Measurements from ENCODE around the gene INPP5K.
A peak's percentile ranks its signal among the peaks of the same experiment; 100 is the strongest.

INPP5K gene

DNA sequence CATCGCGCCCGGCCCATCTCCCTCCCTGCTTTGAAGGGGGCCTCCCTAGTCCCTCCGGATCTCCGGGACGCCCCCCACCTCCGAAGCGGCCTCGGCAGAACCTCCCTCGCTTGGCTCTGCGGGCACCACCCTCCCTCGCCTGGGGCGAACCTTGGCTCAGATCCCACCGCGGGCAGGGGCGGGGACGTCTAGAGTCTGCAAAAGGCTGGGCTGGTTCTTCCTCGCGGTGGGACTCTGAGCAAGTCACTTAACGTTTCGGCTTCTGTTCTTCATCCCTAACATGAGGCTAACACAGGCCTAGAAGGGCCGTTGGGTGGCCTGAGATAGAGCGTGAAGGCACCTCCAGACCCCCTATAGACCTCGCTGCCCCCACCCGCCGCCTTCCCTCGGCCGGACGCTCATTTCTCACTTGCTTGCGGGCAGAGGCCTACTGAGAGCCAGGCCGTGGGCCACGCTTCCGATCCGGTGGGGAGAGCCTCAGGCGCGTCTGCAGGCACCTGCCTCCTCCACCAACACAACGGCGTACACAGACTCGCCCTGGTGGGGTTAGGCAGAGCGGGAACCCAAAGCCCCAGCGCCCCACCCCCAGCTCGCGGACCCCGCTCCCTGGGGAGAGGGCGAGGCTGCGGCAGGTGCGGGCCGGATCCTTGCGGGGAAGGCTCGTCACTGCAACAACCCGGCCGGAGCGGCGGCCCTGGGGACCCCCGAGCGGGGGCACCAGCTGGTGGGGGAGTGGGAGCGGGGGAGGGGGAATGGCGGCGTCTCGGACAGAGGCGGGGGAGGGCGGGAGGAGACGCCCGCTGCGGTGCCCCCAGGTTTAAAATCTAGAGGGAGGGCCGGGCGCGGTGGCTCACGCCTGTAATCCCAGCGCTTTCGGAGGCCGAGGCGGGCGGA is 29.4 kb downstream of the INPP5K start:
- peak; percentile 66 for DNase-seq (ENCODE audit: low read depth)
- TF ChIP-seq MYC (IDR thresholded peaks at IDR 0.05; ENCODE audit: low read depth, low read length) (no peak), POLR2A (IDR thresholded peaks at IDR 0.05; ENCODE audit: extremely low read depth, insufficient read length) (no peak), MAX (IDR thresholded peaks at IDR 0.05; ENCODE audit: low read depth, low read length) (no peak), CTCF (IDR thresholded peaks at IDR 0.05; ENCODE audit: low read depth, low read length) (no peak)
- H3K4me3 ChIP-seq (ENCODE audit: low read depth, low read length): no peak overlapping the region

GRCh38 chr17:1485423-1486376 is 30.7 kb downstream of the INPP5K start:
- H3K4me3 ChIP-seq (ENCODE audit: low read depth, low read length): no peak overlapping the region
- no peak for DNase-seq (ENCODE audit: low read depth)
- TF ChIP-seq CTCF (IDR thresholded peaks at IDR 0.05; ENCODE audit: low read depth, low read length) (no peak), POLR2A (IDR thresholded peaks at IDR 0.05; ENCODE audit: extremely low read depth, insufficient read length) (no peak), MYC (IDR thresholded peaks at IDR 0.05; ENCODE audit: low read depth, low read length) (no peak), MAX (IDR thresholded peaks at IDR 0.05; ENCODE audit: low read depth, low read length) (no peak)

DNA sequence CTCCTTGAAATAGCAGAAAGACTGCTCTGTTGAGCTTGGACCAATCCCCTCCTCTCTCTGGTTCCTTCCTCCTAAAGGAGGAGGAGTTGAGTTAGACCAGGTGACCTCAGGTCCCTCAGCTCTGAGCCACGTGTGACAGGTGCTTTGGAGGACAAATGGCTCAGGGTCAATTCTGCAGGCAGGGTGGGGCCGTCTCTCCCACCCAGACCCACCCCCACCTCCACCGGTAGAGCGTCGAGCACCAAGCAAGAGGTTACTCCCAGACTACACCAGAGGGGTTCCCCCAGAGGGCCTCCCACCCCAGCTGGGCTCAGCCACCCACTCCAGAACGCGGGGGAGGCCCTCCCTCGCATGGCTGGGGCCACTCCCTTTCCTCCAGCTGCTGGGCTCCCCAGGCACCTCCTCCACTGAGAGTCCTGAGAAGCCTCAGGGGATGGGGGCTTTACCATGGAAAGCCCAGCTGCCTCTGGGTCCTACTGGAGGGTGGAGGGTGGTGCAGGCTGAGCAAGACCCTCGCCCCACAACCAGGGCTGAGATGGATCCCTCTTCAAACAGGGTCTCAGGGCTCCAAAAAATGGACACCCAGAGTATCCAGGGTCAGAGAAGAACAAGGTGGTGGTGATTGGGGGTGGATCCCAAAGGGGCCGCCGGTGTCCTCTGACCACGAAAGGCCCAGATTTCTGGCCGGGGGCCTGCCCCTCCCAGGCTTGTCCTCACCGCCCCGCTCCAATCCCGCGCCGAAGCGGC is 31.6 kb downstream of the INPP5K start:
- no peak overlapping the region for H3K4me3 ChIP-seq (ENCODE audit: low read depth, low read length)
- DNase-seq (ENCODE audit: low read depth): peak; percentile 65

DNA sequence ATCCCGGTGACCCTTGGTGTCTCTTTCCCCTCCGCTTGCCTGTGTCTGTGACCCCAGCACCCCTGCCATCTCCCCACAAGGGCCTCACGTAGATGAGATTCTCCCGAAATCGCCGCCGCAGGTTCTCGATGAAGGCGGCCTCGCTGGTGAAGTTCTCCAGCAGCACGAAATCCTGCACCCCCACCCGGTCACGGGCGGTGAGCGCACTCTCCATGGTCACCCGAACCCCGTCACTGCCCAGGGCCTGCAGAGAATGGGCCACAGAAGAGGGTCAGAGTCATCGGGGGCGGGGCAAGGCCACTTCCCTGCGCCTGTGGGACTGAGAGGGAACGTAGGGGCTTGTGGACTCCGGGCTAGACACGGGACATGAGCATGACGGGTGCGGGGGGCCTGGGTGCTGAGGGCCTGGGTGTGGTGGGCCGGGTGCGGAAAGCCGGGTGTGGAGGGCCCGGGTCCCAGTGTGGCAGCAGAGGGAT is 32.3 kb downstream of the INPP5K start:
- no peak overlapping the region for H3K4me3 ChIP-seq (ENCODE audit: low read depth, low read length)
- DNase-seq (ENCODE audit: low read depth): no peak
- TF ChIP-seq CTCF (IDR thresholded peaks at IDR 0.05; ENCODE audit: low read depth, low read length): no peak
- TF ChIP-seq POLR2A (IDR thresholded peaks at IDR 0.05; ENCODE audit: extremely low read depth, insufficient read length): no peak
- no peak for TF ChIP-seq MYC (IDR thresholded peaks at IDR 0.05; ENCODE audit: low read depth, low read length)
- TF ChIP-seq MAX (IDR thresholded peaks at IDR 0.05; ENCODE audit: low read depth, low read length): no peak

More for the DNA sequence above, 31.6 kb downstream of the INPP5K start:
- no peak for TF ChIP-seq CTCF (IDR thresholded peaks at IDR 0.05; ENCODE audit: low read depth, low read length)
- no peak for TF ChIP-seq POLR2A (IDR thresholded peaks at IDR 0.05; ENCODE audit: extremely low read depth, insufficient read length)
- TF ChIP-seq MYC (IDR thresholded peaks at IDR 0.05; ENCODE audit: low read depth, low read length): no peak
- TF ChIP-seq MAX (IDR thresholded peaks at IDR 0.05; ENCODE audit: low read depth, low read length): no peak

DNA sequence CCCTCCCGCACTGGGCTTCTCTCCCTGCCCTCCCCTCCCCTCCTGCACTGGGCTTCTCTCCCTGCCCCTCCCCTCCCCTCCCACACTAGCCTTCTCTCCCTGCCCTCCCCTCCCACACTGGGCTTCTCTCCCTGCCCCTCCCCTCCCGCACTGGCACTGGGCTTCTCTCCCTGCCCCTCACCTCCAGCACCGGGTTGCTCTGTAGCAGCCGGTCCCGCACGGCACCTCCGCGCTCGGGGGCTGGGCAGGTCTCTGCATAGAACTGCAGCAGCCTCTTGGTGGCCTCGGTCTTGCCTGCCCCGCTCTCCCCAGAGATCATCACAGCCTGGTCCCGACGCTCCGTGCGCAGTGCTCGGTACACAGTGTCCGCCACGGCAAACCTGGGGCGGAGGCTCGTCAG is 33.7 kb downstream of the INPP5K start:
- TF ChIP-seq POLR2A (IDR thresholded peaks at IDR 0.05; ENCODE audit: extremely low read depth, insufficient read length) (no peak), MAX (IDR thresholded peaks at IDR 0.05; ENCODE audit: low read depth, low read length) (no peak), MYC (IDR thresholded peaks at IDR 0.05; ENCODE audit: low read depth, low read length) (no peak), CTCF (IDR thresholded peaks at IDR 0.05; ENCODE audit: low read depth, low read length) (no peak)
- H3K4me3 ChIP-seq (ENCODE audit: low read depth, low read length): no peak overlapping the region
- no peak for DNase-seq (ENCODE audit: low read depth)

All from NB4 (cell line).